ENCODE measurements around the gene KLHDC9.

Gene KLHDC9

DNA sequence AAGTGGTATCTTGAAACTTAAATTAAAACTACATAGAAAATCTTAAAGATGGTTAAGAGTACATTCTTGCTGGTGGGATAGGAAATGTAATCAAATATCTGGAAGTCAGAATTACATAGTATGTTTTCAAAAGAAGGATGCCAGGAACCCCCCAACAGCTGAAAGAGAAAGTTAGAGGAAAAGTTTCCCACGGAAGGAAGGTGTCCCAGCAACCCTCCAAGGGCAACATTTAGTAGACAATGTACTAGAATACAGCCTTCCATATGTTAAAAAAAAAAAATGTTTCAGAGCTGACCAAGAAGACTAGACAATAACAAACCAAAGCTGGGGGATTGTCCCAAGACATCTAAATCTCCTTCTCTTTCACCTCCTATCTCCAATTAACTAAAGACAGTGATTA, 32.1 kb downstream of the KLHDC9 start:
- no peak for DNase-seq

DNA sequence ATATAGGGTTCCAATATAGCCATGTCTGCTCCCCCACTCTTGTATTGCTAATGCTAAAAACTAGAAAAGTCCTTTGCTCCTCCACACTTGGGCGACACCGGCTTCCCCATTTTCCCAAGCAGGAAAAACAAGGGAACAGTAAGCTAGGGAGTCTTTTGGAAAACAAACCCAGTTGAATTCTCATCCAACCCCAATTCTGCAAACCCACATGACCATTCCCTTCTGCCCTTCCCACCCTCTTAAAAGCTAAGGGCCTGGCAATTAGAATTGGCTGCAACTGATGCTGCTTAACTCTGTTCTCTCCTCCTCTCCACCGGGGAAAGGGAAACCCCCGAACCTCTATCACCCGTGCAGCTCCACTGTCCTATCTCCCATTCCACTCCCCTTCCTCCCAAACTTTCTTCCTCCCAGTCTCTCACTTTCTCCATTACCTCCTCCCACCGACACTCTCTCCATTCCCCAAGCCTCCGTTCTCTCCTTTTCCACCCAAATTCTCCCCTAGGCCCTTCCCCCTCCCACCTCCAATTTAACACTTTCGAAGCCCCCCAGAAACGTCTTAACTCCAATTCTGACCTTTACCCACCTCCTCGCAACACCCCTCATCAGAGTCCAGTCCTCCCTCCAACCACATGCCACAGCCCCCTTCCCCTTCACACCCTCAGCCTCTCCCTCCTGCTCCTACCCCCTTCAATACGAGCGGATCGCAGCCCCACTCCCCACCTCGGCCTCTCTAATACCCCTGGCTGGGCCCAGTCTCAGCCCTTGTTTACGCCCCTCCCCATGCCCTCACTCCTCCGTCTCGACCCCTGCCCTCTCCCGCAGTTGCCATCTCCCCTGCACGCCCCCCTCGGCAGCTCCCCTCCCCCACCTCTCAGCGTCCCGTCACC, 33.6 kb downstream of the KLHDC9 start:
- DNase-seq, result peak in 9 of 56 donors; percentile 5 to 64 (median 36)

DNA sequence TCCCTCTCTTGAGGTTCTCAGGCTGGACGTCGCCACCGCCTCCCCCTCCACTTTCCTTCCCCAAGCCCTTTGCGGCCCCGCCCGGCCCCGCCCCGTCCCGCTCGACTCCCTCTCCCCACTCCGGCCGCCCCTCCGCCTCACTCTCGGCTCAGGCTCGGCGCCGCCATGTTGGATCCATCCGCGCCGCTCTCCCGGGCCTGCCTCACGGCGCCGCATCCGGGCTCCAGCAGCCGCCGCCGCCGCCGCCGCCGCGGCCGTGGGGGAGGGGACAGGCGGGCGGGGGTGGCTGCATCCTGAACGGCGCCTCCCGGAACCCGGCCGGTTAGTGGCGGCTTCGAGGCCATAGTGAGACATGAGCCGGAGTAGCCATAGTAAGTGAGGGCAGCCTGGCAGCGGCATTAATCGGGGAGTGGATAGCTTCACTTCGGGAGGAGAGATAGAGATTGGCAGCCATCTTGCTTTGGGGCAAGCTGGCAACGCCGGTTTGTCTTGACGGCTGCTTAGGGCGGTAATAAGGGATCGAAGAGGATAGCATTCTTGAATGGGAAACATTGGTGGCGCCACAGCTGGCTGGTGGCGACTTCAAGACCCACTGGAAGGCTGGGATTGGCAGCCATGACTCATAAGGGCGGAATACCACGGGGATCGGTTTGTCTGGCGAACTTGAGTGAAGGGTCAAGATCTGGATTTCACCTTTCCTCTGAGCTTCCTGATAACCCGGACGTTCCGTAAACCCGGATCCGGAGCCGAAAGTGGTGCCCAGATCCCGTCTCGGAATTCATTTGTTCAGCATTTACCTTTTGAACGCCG, 34.5 kb downstream of the KLHDC9 start, which contains the start of gene DEDD:
Gene DEDD, minus strand, starts transcription at position 258 of the 810 bp plus-strand sequence. CDS start 8,205 bp downstream, outside the sequence.
- peak; percentile 25 to 98 (median 92) for DNase-seq

DNA sequence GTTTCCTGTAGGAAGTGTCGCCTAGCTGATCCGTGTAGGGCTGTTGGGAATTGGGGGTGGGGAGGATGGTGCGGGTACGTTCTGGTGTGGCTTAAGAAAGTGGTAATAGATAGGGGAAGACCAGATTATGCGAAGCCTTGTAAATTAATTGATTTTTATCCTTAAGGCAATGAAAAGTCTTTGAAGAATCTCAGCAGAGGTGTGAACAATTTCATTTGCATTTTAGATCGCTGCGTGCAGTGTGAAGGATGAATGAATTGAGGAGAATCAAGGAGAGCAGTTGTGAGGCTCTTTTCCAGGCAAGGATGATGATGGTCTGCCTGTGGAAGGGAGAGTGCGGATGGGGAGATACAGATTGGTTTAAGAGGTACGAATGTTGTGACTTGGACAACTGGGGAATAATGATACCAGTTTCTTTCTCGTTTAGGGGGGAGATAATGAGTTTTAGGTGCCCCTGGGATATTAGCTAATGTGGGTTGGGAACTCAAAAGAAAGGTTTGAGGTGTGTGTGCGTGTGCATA, 35.1 kb downstream of the KLHDC9 start:
- peak in 1 of 56 donors; percentile 19 for DNase-seq

DNA sequence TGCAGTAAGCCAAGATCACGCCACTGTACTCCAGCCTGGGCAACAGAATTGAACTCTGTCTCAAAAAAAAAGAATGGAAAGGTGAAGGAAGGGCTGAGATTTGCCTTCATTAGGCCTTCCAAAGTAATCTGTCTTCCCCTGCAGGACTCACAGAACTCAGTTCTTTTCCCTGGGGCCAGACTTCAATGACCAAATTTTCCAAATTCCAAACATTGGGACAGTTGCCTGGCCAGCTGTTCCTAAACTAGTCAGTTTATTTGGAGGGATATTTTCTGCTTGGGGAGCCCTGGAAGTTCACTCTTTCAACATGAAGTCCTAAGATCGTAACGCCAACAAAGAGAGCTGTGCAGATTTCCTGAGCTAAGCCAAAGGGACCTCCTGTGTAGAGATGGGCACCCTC, 39.7 kb downstream of the KLHDC9 start:
- no peak for DNase-seq

DNA sequence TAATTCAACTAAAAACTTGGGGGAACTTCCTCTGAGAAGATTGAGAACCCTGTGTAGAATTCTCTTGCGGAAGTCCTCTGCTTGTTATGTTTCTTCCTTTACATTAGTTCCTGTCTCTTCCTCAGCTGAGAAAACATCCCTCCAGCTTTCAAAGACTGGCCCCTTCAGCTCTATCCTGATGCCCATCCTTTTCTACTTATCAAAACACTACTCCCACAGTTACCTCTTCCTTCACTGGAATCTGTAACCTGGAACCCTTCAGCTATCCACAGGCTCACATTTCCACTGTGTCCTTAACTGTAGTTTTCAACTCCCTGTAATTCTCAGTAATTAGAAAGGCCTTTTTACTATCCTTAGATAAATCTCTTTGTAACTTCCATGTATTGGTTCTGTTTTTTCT, 40.3 kb downstream of the KLHDC9 start:
- no peak for DNase-seq

DNA sequence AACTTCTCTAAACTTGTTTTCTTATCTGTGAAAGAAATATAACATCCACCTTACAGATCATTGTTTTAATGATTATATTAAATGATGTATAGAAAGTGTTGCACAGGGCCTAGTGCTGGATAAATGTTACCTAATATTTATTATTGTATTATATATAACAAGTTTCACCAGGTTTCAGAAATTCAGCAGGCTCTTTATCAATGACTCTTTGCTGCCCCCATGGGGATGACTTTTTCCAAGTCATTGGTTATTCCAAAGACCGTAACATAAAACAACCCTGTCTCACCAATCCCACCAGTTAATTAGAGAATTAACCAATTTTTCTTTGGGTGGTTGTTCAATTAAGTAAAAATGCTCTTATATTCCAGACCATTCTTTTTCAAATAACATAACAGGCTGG, 41.6 kb downstream of the KLHDC9 start:
- DNase-seq, result peak in 2 of 56 donors; percentile 5 to 51

DNA sequence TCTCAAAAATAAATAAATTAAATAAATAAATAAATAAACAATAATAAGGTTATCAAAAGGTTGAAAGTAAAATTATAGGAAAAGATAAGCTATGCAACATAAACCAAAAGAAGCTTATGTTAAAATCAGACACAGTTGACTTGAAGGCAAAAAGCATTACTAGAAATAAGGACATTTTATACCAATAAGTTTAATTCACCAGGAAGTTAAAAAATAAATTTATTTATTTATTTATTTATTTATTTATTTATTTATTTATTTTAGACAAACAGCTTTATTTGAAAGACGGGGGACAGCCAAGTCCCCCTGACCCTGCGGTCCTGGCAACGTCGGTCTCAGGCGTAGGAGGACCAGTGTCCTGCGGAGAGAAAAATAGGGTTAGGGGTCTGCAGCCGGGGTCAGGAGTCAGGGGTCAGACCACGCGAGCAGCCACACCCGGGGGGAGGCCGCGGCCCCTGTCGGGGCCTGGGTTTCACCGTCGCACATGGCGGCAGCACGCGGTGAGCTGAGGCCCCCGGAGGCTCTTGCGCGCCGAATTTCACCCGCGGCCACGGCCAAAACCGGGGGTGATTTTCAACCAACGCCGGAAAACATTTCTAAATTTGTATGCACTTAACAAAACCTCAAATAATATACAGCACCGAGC, 42.7 kb downstream of the KLHDC9 start:
- DNase-seq, result no peak

DNA sequence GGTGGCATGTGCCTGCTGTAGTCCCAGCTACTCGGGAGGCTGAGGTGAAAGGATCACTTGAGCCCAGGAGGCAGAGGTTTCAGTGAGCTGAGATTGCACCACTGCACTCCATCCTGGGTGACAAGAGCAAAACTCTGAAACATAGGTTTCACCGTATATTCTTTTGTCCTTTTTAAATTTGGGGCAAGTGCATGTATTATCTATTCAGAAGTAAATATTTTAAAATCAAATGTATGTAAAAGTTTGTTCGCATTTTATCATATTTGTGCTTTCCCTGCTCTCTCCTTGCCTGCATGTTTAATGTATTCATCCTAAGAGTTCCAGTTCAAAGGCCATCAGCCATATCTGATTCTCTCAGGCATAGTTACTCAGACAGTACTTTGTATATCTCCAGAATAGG, 47.7 kb downstream of the KLHDC9 start:
- DNase-seq, result no peak

All from nucleus accumbens (tissue), 56 donors.